Esophagus squamous epithelium (tissue), 4 donors: ENCODE measurements around the gene ITGA11.

Experiments used
- CTCF ChIP-seq, 6 experiments: fragments of 450-650 bp in 4 of 6; fragments of 200-600 bp in 2 of 6; sonication (generic) in 2 of 6; IDR thresholded peaks; one replicate each; pipeline ENCODE4 v1.5.1; 2016 to 2019; ENCODE audit warnings: antibody characterized with exemption in 6 of 6, mild to moderate bottlenecking in 4 of 6, moderate library complexity in 4 of 6
- POLR2A ChIP-seq, 4 donors: fragments of 450-650 bp; IDR thresholded peaks; one replicate each; pipeline ENCODE4 v1.6.1; 2017; ENCODE audit warnings: antibody characterized with exemption in 4 of 4, mild to moderate bottlenecking in 4 of 4, moderate library complexity in 3 of 4

DNA sequence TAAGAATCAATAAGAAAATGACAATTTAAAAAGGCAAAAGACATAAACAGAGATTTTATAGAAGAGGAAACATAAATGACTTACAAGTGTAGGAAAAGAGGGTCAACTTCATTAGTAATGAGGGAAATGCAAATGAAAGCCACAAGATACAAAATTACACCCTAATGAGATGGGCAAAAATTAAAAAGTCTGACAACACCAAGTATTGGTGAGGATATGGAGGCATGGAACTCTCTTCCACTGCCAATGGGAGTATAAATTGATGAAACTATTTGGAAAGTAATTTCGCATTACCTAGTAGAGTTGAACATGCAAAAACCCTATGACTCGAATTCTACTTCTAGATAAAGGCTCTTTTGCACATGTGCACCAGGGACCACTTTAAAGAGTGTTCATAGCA, 28.2 kb upstream of the ITGA11 start:
- no peak for TF ChIP-seq CTCF (IDR thresholded peaks at IDR 0.05)
- no peak for TF ChIP-seq POLR2A (IDR thresholded peaks at IDR 0.05)
